Astrocyte (in vitro differentiated cells and primary cell): ENCODE data around the gene CPLX1.

Experiments
- CTCF ChIP-seq: IDR thresholded peaks from 2 replicates; pipeline ENCODE4 v1.5.1; 2011; ENCODE audit warnings: low read depth, mild to moderate bottlenecking, inconsistent platforms, low read length, moderate library complexity; ENCODE audit not compliant: insufficient read depth
- EZH2 ChIP-seq: IDR thresholded peaks from 2 replicates; pipeline ENCODE4 v1.6.1; 2012; ENCODE audit warnings: mild to moderate bottlenecking, low read length, inconsistent platforms; ENCODE audit not compliant: insufficient read depth

DNA sequence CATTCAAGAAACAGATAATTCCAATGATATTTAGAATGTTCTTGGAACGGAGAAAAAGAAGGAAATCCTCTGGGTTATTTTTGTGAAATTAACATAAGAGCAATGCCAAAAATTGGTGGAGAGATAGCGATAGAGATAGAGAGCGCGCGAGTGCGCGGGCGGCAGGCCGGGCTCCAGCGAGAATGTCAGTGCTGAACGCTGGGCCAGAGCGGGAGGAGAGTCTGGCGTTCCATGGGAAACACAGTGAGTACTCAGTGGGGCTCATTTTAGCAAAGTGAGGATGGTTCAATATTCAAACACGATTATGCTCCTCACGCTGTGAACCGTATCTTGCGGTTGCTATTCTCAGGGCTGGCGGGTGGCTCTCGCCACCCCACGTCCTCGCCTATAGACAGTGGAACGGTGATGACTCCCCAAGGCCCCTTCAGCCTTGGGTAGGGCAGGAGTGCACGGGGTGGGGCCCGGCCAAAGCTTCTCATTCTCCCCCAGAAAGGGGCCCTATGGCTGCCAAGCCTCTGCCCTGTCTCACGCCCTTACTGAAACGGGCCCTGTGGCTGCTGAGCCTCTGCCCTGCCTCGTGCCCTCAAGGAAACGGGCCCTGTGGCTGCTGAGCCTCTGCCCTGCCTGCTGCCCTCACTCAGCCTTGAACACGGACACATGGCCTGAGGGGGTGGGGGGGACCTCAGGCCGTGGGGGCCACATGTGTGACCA is 16.9 kb downstream of the CPLX1 start:
- no peak for TF ChIP-seq CTCF
- no peak for TF ChIP-seq EZH2
